ENCODE measurements around the gene CISH.
A peak's percentile ranks its signal among the peaks of the same experiment; 100 is the strongest.

CISH gene

DNA sequence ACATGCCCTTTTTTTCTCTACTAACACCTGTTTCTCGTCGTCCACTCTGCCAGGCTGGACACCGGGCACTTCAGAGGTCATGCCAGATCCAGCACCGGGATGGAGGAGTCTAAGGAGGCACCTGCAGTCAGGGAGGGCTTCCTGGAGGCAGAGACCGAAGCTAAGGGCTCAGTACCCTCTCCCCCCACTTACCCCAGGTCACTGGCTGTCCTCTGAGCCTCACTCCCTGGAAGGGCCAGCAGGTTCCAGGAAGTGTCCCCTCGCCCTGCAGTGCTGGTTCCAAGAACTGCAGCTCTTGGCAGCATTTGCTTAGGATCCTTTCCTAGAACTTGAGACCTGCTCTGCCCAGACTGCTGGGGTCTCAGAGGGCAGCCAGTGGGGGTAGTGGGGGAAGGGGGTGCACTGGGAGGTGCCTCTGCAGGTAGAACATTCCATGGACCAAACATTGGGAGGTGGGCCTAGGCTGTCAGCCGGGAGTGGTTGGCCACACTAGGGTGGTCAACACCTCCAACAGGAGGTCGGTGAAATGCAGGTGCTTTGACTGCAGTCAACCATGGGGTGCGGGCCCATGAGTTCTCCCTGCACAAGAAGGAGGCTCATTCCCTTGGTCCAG lies 11.3 kb downstream of the CISH start:
- DNase-seq (ENCODE audit: extremely low read depth in 1 of 2, low read depth in 1 of 2): peak in 1 of 2 donors; percentile 53

DNA sequence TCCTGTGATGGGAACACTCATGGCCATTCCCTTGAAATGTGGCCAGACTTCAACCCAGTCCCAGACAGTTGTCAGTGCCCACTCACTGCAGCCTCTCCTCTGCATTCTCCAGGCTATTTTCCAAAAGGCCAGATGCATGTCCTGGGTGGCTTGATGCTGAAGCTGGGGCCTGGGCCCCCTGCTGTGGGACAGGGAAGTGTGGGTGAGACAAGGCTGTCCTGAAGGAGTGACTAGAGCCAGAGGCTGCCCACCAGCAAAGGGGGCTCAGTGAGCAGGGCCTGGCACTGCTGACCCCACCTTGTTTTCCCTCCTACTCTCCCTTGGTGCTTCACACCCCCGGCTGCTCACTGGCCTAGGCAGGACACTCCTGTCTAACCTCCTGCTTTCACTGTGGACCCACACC lies 11.9 kb downstream of the CISH start:
- DNase-seq (ENCODE audit: extremely low read depth in 1 of 2, low read depth in 1 of 2): no peak

DNA sequence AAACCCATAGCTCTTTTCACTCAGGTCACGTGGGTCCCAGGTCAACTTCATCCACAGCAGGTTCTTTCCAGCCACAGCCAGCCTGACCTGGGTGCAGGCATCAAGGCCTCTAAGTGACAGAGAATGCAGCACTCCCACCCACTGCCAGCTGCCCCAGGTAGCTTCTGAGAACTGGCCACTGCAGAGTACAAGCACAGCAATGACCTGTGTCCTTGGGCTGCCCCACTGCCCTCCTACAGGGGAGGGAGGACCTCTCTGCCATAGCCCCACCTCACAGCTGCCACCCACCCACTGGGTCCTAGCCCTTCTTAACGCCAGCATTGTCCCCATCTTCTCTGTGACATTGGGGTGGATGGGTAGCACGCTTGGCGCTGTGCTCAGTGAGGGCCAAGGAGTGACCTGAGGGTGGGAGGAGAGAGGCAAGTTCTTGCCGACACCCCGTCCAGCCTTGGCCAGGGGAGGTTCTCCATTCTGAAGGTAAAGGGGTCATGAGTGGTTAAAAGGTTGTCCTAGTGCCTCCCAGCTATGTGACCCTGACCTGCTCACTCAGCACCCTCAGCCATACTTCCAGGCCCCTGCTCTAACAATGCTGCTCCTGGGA lies 12.4 kb downstream of the CISH start:
- DNase-seq (ENCODE audit: extremely low read depth in 1 of 2, low read depth in 1 of 2): no peak

DNA sequence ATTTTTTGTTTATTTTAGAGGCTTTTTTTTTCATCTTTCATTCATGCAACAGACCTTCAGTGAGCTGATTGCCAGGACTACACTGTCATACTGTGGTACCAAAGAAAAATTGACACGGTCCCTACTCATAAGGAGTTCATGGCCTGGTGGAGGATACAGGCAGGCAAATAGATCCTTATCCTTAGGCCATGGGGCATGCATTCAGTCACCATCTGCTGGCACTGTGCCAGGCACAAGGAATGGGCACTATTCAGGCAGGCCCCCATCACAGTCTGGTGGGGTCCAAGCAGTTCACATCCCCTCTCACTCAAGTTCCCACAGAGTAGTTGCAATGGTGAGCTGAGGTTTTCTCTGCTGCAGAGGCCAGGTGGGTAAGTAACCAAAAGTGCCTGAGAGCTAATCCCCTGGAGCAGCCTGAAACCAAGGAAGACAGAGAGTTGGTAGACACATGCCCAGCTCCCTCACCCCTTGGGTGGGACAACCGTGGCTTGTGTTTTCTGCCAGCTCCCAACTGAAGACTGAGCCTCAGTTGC lies 17.3 kb downstream of the CISH start:
- DNase-seq (ENCODE audit: extremely low read depth in 1 of 2, low read depth in 1 of 2): no peak

DNA sequence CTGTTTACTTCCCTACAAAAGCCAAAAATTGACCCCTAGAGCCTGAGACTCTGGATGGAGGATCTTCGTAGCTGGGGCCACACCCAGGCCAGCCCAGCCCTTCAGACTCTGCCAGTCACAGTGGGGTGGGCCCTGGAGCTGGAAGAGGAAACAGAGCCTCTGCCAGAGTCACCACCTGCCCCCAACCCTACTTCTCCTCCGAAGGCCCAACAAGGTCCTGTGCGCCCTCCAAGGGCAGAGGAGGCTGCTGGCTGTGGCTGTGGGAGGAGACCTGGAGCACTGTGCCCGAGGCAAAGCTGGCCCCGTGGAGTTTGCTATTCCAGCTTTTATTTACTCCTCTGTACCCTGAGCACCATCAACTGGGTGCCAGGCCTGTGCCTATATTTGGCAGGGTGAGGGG lies 19.0 kb downstream of the CISH start:
- no peak for DNase-seq (ENCODE audit: extremely low read depth in 1 of 2, low read depth in 1 of 2)

DNA sequence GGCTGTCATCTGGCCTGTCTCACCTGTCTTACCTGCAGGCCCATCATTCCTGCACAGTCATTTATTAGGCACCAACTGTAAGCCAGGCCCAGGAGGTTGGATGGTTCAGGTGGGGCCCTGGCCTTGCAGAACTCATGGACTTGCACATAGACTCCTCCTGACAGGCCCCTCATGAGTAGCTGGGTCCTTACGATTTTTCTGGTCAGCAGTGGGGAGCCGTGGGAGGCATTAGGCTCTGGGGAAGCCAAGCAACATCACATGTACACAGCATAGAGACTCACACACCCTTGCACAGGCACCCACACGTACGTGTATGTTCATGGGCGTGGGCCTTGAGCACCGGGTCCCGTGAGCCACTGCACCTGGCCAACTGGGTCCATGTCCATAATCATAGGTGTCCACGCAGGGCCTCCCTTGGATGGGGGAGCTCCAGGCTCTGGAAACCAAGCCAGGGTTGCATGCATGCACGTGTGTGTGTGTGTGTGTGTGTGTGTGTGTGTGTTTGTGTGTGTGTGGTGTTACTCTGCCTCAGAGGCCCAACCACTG lies 20.3 kb downstream of the CISH start:
- no peak for DNase-seq (ENCODE audit: extremely low read depth in 1 of 2, low read depth in 1 of 2)

DNA sequence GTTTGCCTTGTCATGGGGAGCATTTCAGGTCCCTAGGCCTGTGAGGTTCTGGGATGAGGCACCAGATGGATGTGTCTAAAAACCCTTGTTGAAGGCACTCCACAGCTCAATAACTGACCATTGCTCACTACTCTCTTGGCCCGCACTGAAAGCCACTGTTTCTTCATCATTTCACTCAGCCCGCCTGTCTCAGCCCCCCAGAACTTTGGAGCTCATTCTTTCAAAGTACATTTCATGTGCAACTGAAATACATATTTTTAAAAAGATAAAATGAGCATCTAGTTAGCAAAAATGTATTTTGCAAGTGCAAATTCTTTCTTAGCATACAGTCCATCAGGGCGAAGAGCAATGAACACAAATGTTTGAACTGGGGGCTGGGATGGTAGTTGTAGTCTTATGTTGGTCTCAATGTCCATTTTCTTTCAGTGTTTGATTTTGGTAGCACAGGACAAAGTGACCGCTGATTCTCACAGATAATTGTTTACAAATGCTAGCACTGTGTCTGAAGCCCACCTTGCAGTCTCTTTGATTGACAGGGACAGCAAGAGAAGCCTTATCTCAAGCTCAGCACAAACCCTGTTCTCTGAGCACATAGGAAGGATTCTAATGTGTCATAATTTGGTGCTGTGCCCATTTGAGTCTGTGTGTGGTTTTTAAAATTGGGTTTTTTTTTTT lies 22.7 kb downstream of the CISH start:
- no peak for DNase-seq (ENCODE audit: extremely low read depth in 1 of 2, low read depth in 1 of 2)

DNA sequence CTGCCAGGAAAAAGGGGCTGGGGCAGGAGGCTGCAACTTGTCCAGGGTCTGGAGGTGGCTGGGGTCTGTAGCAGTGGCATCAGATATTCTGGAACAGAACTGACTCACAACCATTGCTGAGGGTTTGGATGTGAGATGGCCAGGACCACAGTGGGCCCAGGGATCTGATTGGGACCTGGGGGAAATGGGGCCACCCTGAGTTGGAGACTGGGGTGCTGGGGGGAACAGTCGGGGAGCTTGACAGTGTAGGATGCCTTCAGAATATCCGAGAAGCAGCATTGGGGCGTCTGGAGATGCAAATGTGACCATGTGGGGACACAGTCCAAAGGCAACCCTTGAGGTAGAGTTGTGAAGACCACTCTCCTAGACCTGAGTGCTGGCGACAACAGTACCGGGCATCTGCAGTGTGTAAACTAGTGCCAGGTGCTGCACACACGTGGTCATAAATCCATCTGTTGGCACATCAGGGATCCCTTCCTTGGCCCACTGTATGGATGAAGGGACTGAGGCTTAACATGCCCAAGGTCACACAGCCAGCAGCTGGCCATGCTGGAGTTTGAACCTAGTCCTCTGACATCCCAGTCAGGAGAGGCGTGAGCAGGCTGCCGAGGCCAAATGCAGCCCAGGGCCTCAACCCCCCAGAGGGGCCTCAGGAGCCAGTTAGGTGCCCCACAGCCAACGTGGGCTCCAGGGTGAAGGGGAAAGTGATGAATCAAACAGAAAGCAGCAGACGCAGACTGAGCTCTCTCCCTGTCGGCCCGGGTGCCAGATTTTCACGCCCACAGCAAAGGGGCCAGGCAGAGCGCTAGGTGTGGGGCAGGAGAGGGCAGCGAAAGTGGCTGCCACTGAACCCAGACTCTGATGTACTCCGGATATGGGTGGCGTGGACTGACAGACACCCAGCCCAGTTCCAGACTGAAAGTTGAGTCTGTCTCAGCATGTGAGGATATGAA lies 23.5 kb downstream of the CISH start:
- DNase-seq (ENCODE audit: extremely low read depth in 1 of 2, low read depth in 1 of 2): peak; percentile 76 to 93

DNA sequence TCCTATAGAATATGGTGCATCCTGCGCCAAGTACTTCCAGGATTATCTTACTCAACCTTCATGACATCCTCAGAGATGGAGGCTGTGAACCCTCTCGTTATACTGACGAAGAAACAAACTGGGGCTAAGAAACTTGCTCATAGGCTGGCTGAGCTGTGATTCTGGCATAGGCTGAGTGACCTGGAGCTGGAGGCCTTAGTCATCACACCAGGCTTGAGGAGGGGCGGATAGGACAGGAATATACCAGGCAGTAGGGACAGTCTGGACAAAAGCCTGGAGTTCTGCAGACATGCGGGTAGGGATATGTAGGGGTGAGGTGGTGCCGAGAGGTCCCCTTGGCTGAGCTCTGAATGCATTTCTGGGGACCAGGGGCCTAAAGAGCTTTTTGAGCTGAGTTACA lies 24.2 kb downstream of the CISH start:
- DNase-seq (ENCODE audit: extremely low read depth in 1 of 2, low read depth in 1 of 2): no peak

DNA sequence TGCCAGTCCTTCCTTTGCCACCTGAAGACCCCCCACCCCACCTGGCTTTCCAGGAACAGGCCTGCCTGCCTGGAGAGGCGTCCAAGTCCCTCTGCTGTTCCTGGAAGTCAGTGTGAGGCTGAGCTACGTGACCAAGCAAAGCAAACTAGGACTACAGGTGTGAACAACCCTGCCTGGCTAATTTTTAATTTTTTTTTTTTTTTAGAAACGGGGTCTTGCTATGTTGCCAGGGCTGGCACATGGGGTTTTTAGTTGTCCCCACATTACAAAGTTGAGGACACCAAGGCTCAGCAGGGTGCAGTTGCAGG lies 24.9 kb downstream of the CISH start:
- no peak for DNase-seq (ENCODE audit: extremely low read depth in 1 of 2, low read depth in 1 of 2)

DNA sequence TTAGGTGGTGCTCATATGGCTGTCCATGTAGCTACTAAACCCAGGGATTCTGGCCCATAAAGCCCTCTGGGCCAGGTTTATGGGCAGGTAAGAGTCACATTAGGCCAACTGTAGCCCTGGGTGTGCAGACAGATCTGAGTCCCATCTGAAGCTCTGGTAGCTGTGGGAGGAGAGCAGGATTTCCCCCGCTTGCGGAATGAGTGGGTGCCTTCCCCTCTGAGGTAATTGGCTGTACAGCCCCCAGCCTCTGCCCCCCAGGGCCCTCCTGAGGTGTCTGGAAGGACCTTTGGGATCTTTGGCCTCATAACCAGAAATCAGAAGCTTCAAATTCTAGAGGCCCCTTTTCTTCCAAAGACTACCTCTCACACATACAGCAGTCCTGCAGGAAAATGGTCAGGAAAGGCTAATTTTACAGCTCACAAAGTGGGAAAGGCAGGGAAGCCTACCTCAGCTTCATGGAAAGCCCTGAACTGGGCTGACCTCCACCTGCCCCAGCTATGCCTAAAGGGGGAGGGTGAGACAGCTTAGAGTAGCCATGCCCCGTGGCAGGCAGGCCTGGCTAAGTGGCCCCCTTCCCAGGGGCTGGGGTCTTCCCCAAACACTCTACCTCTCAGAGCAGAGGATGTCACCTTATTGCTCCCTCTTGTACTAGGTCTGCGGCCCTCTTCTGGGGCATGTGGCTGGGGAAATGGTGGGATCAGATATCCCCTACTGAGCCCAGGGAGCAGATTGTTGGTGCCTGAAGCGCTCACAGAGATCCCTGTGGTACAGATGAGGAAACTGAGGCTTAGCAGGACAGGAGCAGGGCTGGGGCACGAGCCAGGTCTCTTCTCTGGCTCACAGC lies 25.4 kb downstream of the CISH start:
- DNase-seq (ENCODE audit: extremely low read depth in 1 of 2, low read depth in 1 of 2): peak in 1 of 2 donors; percentile 72

DNA sequence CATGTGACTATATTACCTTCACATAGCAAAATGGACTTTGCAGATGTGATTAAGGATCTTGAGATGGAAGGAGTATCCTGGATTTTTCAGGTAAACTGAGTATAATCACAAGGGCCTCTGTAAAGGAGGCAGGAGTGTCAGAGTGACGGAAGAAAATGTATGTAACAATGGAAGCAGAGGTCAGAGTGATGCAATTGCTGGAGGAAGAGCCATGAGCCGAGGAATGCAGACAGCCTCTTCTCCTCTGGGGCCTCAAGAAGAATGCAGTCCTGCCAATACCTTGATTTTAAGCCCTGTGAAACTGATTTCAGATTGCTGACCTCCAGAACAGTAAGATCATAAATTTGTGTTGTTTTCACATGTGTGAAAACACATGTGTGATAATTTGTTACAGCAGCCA lies 27.2 kb downstream of the CISH start:
- DNase-seq (ENCODE audit: extremely low read depth in 1 of 2, low read depth in 1 of 2): no peak

DNA sequence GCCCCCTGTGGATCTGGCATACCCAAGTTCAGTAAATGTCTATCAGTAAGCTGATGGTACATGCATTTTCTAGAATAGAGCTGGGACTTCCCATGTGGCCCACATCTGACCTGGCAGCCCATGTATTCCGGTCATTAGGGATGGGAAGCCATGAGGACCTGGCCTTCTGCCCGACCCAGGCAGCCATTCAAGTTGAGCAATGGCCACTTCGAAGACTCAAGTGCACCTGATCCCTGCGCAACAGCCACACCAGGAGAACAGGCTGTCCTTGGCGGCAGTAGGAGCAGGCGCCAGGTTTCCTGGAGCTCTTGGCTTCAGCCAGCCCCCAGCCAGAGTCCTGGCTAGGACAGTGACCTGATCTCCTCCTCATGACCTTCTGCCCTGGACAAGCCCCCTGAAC lies 27.7 kb downstream of the CISH start:
- no peak for DNase-seq (ENCODE audit: extremely low read depth in 1 of 2, low read depth in 1 of 2)

DNA sequence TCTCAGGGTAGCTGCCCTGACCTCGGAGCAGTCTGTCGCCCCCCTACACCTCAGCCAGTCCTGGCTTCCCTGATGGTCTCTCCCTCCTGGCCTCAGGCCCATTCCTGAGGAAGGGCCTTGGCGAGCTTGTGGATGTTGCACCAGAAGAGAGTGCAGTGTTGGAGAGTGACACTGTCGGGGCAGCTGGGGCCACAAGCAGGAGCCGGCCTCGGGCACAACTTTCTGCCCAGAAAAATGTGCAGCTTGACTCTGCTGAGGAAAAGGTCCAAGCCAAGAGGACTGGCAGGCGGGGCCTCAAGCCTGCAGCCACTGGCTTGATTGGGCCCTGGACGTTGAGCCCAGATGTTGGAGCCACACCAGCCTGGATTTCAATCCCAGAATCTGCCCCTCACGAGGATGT lies 29.5 kb downstream of the CISH start:
- no peak for DNase-seq (ENCODE audit: extremely low read depth in 1 of 2, low read depth in 1 of 2)

DNA sequence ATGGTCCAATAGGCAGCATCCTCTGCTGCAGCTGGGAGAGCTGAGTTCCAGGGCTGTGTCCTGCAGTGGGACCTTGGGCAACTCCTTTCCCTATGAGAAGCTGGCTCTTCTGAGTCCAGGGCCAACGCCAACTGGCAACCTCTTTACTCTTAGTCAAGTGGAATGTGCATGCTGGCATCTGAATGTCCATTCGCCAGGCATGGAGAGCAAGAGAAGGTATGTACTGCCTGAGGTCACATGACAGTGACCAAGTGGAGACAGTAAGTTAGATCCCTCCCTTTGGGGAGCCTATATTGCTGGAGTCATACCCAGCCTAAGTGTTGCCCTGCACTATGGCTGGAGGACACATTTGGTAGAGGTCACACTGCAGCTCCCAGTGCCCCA lies 30.1 kb downstream of the CISH start:
- no peak for DNase-seq (ENCODE audit: extremely low read depth in 1 of 2, low read depth in 1 of 2)

DNA sequence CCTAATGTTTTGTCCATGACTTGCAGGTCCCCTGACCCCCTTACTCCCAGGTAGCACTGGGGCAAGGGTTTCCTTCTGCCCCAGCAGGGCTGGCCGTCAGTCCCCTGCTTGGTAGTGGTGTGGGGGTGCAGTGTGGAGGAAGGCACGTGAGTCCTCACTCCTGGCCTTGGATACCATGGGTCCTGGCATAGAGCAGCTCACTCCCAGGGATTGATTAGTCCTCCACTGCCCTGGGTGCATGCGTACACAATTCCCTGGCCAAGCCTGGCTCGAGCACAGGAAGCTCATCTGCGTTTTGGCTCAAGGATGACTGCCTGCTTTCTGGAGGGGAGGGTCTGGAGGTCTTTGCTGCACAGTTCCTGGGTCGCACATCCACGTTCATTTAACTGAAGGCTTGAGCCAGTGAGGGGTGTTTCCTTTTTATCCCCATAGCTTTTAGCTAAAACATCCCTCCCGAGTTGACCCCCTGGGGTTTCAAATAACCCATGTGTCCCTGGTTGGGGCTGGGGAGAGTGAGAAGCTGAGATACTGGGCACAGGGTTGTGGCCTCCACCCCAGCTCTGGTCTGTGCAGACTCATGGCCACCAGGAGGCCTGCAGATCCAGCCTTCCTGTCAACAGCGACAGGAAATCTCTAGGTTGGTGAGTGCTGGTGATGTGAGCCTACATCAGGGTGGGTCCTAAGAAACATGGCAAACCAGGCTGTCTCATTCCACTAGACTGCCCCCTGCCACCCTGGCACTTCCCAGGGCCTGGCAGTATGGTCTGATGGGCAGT lies 30.7 kb downstream of the CISH start:
- DNase-seq (ENCODE audit: extremely low read depth in 1 of 2, low read depth in 1 of 2): no peak

DNA sequence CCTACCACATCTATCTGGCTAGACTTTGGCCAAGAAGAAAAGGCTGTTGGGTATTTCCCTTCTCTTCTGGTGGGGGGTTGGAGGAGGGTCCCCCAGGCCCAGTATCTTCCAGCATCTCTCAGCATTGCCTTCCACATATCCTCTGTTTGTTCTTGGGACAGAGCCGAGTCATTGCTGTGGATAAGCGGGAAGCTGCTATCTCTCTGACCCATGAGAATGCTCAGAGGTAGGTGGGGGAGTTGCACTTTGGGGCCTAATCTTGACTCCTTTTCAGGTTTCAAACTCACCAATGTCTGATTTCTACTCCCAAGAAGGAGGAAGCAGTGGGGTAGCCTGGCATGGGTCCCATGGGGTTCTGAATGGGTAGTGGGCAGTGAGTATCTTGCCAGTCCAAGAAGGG lies 34.2 kb downstream of the CISH start:
- no peak for DNase-seq (ENCODE audit: extremely low read depth in 1 of 2, low read depth in 1 of 2)

DNA sequence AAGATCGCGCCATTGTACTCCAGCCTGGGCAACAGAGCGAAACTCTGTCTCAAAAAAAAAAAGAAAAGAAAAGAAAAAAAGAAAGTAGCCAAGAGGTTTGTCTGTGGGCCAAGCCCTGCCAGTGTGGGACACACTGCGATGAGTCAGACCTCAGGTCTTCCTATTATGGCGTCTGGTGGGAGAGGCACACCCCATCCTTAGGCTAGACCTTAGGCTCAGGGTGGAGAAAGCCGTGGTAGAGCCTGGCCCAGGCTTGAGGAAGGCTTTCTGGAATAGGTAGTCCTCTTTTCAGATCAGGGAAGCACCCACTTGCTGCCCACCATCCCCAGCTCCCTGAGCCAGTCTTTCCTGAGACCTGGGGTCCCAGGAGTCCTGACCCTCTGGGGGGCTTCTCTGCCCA lies 36.2 kb downstream of the CISH start:
- DNase-seq (ENCODE audit: extremely low read depth in 1 of 2, low read depth in 1 of 2): no peak

DNA sequence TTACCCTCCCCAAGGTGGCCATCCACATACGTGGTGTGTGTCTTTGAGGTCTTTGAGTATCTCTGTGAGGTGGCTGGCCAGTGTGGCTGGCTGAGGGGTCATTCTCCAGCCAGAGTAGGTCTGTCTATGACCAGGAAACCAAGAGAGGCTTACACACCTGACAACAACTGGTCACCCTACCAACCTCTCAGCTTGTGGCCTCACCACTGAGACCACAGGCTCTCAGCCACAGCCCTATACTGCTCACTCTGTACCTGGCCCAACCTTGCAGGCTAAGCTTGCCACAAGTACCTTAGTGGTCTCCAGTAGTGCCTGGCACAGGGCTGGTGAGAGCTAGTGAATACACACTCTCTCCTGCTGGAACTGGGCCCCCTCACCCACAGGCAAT lies 37.1 kb downstream of the CISH start:
- DNase-seq (ENCODE audit: extremely low read depth in 1 of 2, low read depth in 1 of 2): peak in 1 of 2 donors; percentile 58
